Measurements from ENCODE around the gene AP5Z1.

GRCh38 chr7:4754433-4755010 lies 20.9 kb upstream of the AP5Z1 start:
- TF ChIP-seq CTCF (IDR thresholded peaks at IDR 0.05) (no peak), ZFX (IDR thresholded peaks at IDR 0.05; ENCODE audit: borderline replicate concordance) (no peak)
